ENCODE measurements around the gene PCDH9.

Gene PCDH9

GRCh38 chr13:67137044-67137735 lies 92.9 kb downstream of the PCDH9 start:
- WGBS, result 98% methylated on average over 5 of the region's 6 CpGs
- H3K23ac ChIP-seq (ENCODE audit: low read length in 2 of 2), result no peak overlapping the region
- no peak overlapping the region for H3K4me3 ChIP-seq (ENCODE audit: insufficient read depth in 1 of 2, low read depth in 1 of 2, low read length in 2 of 2)
- no peak overlapping the region for H3K14ac ChIP-seq (ENCODE audit: low read length in 2 of 2)
- H3K9ac ChIP-seq (ENCODE audit: low read length), result no peak overlapping the region
- H2AK5ac ChIP-seq (ENCODE audit: low read length, severe bottlenecking), result no peak overlapping the region
- H3K79me1 ChIP-seq (replicated peaks; ENCODE audit: low read length, poor library complexity, severe bottlenecking), result no peaks in the 10 kb centered on the region
- no peak overlapping the region for H3K4ac ChIP-seq (ENCODE audit: low read depth in 1 of 2, low read length in 2 of 2)
- peak; percentile 11 for DNase-seq
- H3K4me2 ChIP-seq (ENCODE audit: low read length, poor library complexity, severe bottlenecking), result no peak overlapping the region
- H3K18ac ChIP-seq (ENCODE audit: low read depth in 1 of 2, low read length in 2 of 2), result no peak overlapping the region
- H4K8ac ChIP-seq (ENCODE audit: low read length), result no peak overlapping the region
- H2BK120ac ChIP-seq (ENCODE audit: low read depth, low read length), result no peak overlapping the region
- no peak overlapping the region for H4K91ac ChIP-seq (ENCODE audit: low read length)
- no peak overlapping the region for H2AFZ ChIP-seq (ENCODE audit: low read depth, low read length)
- no peak overlapping the region for H2BK5ac ChIP-seq (ENCODE audit: low read depth, low read length, poor library complexity, severe bottlenecking)
- H2BK15ac ChIP-seq (ENCODE audit: low read depth, poor library complexity, severe bottlenecking), result no peak overlapping the region
- no peaks in the 10 kb centered on the region for H3K4me1 ChIP-seq (ENCODE audit: control insufficient read depth, insufficient read depth, low read depth, low read length)
- no peak overlapping the region for H3K27ac ChIP-seq (ENCODE audit: low read length, poor library complexity, severe bottlenecking)
- H3K27me3 ChIP-seq (ENCODE audit: control insufficient read depth in 1 of 2, insufficient read depth in 1 of 2, low read length in 2 of 2), result no peaks in the 10 kb centered on the region
- H3K9me3 ChIP-seq (ENCODE audit: control insufficient read depth, low read length), result no peaks in the 10 kb centered on the region
- no peaks in the 10 kb centered on the region for H3K36me3 ChIP-seq (ENCODE audit: control insufficient read depth in 1 of 2, insufficient read depth in 2 of 2, low read depth in 1 of 2, low read length in 2 of 2)
- no peak overlapping the region for H2BK12ac ChIP-seq (ENCODE audit: low read length in 2 of 2)

DNA sequence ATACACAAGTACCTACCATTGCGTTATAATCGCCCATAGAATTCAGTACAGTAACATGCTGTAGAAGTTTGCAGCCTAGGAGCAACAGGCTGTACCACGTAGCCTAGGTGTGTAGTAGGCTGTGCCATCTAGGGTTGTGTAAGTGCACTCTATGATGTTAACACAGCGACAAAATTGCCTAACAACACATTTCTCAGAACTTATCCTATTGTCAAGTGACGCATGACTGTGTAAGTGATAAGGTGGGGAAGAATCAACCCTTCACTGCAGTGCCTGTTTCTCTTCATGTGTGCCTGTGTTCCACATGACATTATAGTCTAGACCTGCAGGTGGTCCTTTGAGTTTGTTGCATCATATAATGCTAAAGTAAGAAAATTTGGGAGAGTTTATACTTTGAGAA lies 94.0 kb downstream of the PCDH9 start:
- Histone ChIP-seq H3K27me3 (ENCODE audit: control insufficient read depth in 1 of 2, insufficient read depth in 1 of 2, low read length in 2 of 2) (no peaks in the 10 kb centered on the region), H2AK5ac (ENCODE audit: low read length, severe bottlenecking) (peak overlapping the region; percentile 35), H3K36me3 (ENCODE audit: control insufficient read depth in 1 of 2, insufficient read depth in 2 of 2, low read depth in 1 of 2, low read length in 2 of 2) (no peaks in the 10 kb centered on the region), H3K23ac (ENCODE audit: low read length in 2 of 2) (no peak overlapping the region), H3K4me1 (ENCODE audit: control insufficient read depth, insufficient read depth, low read depth, low read length) (no peaks in the 10 kb centered on the region), H3K18ac (ENCODE audit: low read depth in 1 of 2, low read length in 2 of 2) (no peak overlapping the region), H2BK5ac (ENCODE audit: low read depth, low read length, poor library complexity, severe bottlenecking) (no peak overlapping the region), H3K79me1 (replicated peaks; ENCODE audit: low read length, poor library complexity, severe bottlenecking) (no peaks in the 10 kb centered on the region), H4K91ac (ENCODE audit: low read length) (peak overlapping the region; percentile 15), H3K4ac (ENCODE audit: low read depth in 1 of 2, low read length in 2 of 2) (no peak overlapping the region), H3K9me3 (ENCODE audit: control insufficient read depth, low read length) (no peaks in the 10 kb centered on the region), H3K9ac (ENCODE audit: low read length) (no peak overlapping the region), H3K27ac (ENCODE audit: low read length, poor library complexity, severe bottlenecking) (no peak overlapping the region), H3K4me2 (ENCODE audit: low read length, poor library complexity, severe bottlenecking) (no peak overlapping the region), H2BK120ac (ENCODE audit: low read depth, low read length) (no peak overlapping the region), H3K4me3 (ENCODE audit: insufficient read depth in 1 of 2, low read depth in 1 of 2, low read length in 2 of 2) (no peak overlapping the region), H2BK12ac (ENCODE audit: low read length in 2 of 2) (peak overlapping the region in 1 of 2 experiments; percentile 50), H2BK15ac (ENCODE audit: low read depth, poor library complexity, severe bottlenecking) (no peak overlapping the region), H4K8ac (ENCODE audit: low read length) (peak overlapping the region; percentile 24), H2AFZ (ENCODE audit: low read depth, low read length) (no peak overlapping the region), H3K14ac (ENCODE audit: low read length in 2 of 2) (peak overlapping the region in 1 of 2 experiments; percentile 7)
- 100% methylated on average over 4 of the region's 5 CpGs for WGBS
- no peak for DNase-seq

DNA sequence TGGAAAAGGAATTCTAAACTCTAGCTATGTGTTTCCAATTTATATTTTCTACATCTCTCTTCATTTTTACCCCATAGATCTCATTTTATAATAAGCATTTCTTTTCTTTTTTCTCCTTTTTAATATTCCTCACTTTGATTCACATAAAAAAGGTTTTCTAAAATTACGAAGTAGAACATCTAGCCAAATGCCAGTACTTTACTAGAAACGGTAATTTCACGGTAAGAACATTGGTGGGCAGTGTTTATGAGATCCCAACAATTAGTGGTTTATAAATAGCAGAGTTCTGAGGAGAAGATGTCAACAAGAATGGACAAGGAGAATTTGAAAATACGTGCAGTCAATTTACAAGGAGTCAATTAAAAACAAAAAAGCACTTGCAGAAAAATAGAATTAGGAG lies 94.8 kb downstream of the PCDH9 start:
- Histone ChIP-seq H3K9me3 (ENCODE audit: control insufficient read depth, low read length) (no peaks in the 10 kb centered on the region), H3K4ac (ENCODE audit: low read depth in 1 of 2, low read length in 2 of 2) (no peak overlapping the region), H3K18ac (ENCODE audit: low read depth in 1 of 2, low read length in 2 of 2) (no peak overlapping the region), H3K4me2 (ENCODE audit: low read length, poor library complexity, severe bottlenecking) (no peak overlapping the region), H4K91ac (ENCODE audit: low read length) (no peak overlapping the region), H2BK120ac (ENCODE audit: low read depth, low read length) (no peak overlapping the region), H3K27ac (ENCODE audit: low read length, poor library complexity, severe bottlenecking) (no peak overlapping the region), H3K9ac (ENCODE audit: low read length) (no peak overlapping the region), H2BK12ac (ENCODE audit: low read length in 2 of 2) (no peak overlapping the region), H3K79me1 (replicated peaks; ENCODE audit: low read length, poor library complexity, severe bottlenecking) (no peaks in the 10 kb centered on the region), H3K27me3 (ENCODE audit: control insufficient read depth in 1 of 2, insufficient read depth in 1 of 2, low read length in 2 of 2) (no peaks in the 10 kb centered on the region), H2AK5ac (ENCODE audit: low read length, severe bottlenecking) (no peak overlapping the region), H3K4me1 (ENCODE audit: control insufficient read depth, insufficient read depth, low read depth, low read length) (no peaks in the 10 kb centered on the region), H3K23ac (ENCODE audit: low read length in 2 of 2) (no peak overlapping the region), H2BK15ac (ENCODE audit: low read depth, poor library complexity, severe bottlenecking) (no peak overlapping the region), H2BK5ac (ENCODE audit: low read depth, low read length, poor library complexity, severe bottlenecking) (no peak overlapping the region), H4K8ac (ENCODE audit: low read length) (no peak overlapping the region), H3K4me3 (ENCODE audit: insufficient read depth in 1 of 2, low read depth in 1 of 2, low read length in 2 of 2) (no peak overlapping the region), H2AFZ (ENCODE audit: low read depth, low read length) (no peak overlapping the region), H3K14ac (ENCODE audit: low read length in 2 of 2) (no peak overlapping the region), H3K36me3 (ENCODE audit: control insufficient read depth in 1 of 2, insufficient read depth in 2 of 2, low read depth in 1 of 2, low read length in 2 of 2) (no peaks in the 10 kb centered on the region)
- WGBS, result 84% methylated on average over 4 of the region's 4 CpGs
- DNase-seq, result no peak

GRCh38 chr13:67134417-67135129 lies 95.6 kb downstream of the PCDH9 start:
- H2AK5ac ChIP-seq (ENCODE audit: low read length, severe bottlenecking), result no peak overlapping the region
- H3K23ac ChIP-seq (ENCODE audit: low read length in 2 of 2), result no peak overlapping the region

More at GRCh38 chr13:67134417-67135129, 95.6 kb downstream of the PCDH9 start:
- Histone ChIP-seq H3K9ac (ENCODE audit: low read length) (peak overlapping the region; percentile 88), H4K91ac (ENCODE audit: low read length) (no peak overlapping the region), H2BK5ac (ENCODE audit: low read depth, low read length, poor library complexity, severe bottlenecking) (no peak overlapping the region), H3K36me3 (ENCODE audit: control insufficient read depth in 1 of 2, insufficient read depth in 2 of 2, low read depth in 1 of 2, low read length in 2 of 2) (no peaks in the 10 kb centered on the region), H4K8ac (ENCODE audit: low read length) (no peak overlapping the region), H2BK12ac (ENCODE audit: low read length in 2 of 2) (no peak overlapping the region), H3K18ac (ENCODE audit: low read depth in 1 of 2, low read length in 2 of 2) (no peak overlapping the region), H2BK15ac (ENCODE audit: low read depth, poor library complexity, severe bottlenecking) (no peak overlapping the region), H2AFZ (ENCODE audit: low read depth, low read length) (no peak overlapping the region), H3K4me2 (ENCODE audit: low read length, poor library complexity, severe bottlenecking) (no peak overlapping the region), H3K79me1 (replicated peaks; ENCODE audit: low read length, poor library complexity, severe bottlenecking) (no peaks in the 10 kb centered on the region), H3K4me3 (ENCODE audit: insufficient read depth in 1 of 2, low read depth in 1 of 2, low read length in 2 of 2) (peak overlapping the region in 1 of 2 experiments; percentile 77), H3K27ac (ENCODE audit: low read length, poor library complexity, severe bottlenecking) (no peak overlapping the region), H3K14ac (ENCODE audit: low read length in 2 of 2) (no peak overlapping the region), H3K27me3 (ENCODE audit: control insufficient read depth in 1 of 2, insufficient read depth in 1 of 2, low read length in 2 of 2) (no peaks in the 10 kb centered on the region), H2BK120ac (ENCODE audit: low read depth, low read length) (no peak overlapping the region), H3K9me3 (ENCODE audit: control insufficient read depth, low read length) (no peaks in the 10 kb centered on the region), H3K4ac (ENCODE audit: low read depth in 1 of 2, low read length in 2 of 2) (peak overlapping the region in 1 of 2 experiments; percentile 67), H3K4me1 (ENCODE audit: control insufficient read depth, insufficient read depth, low read depth, low read length) (no peaks in the 10 kb centered on the region)
- DNase-seq, result peak; percentile 37
- 48% methylated on average over 3 of the region's 7 CpGs for WGBS
